AML-193 (cell line): ENCODE data around the gene DNAH3.
A peak's percentile ranks its signal among the peaks of the same experiment; 100 is the strongest.
"Not testable (repeated sequence)": the region's sequence is repeated elsewhere in the genome, so short reads cannot be mapped to it uniquely, and the experiment has no call there.

Experiments used
- DNase-seq, 2 experiments: peaks; one replicate each; lab custom pipeline; 2025; lab: John Stamatoyannopoulos, UW

Gene DNAH3

GRCh38 chr16:21150375-21151001, at the start of gene DNAH3:
TSS of gene DNAH3 (minus strand) at chr16:21150846. CDS start at chr16:21150319, 527 bp downstream.
- peak in 1 of 2 experiments; percentile 8 for DNase-seq

GRCh38 chr16:21199607-21200218, 49.1 kb upstream of the DNAH3 start:
- no peak for DNase-seq

- DNase-seq: no peak
Measured at GRCh38 chr16:21197621-21198020, 47.0 kb upstream of the DNAH3 start.

GRCh38 chr16:21197112-21197511, 46.5 kb upstream of the DNAH3 start:
- peak in 1 of 2 experiments; percentile 12 for DNase-seq

- DNase-seq: not testable (repeated sequence)
Measured at GRCh38 chr16:21195330-21195729, 44.7 kb upstream of the DNAH3 start.

GRCh38 chr16:21194771-21195301, 44.2 kb upstream of the DNAH3 start:
- DNase-seq: no peak

GRCh38 chr16:21192991-21193390, 42.3 kb upstream of the DNAH3 start:
- DNase-seq: no peak

- no peak for DNase-seq
Measured at GRCh38 chr16:21190599-21190998, 40.0 kb upstream of the DNAH3 start.

- no peak for DNase-seq
Measured at GRCh38 chr16:21190013-21190412, 39.4 kb upstream of the DNAH3 start.

GRCh38 chr16:21189311-21189710, 38.7 kb upstream of the DNAH3 start:
- no peak for DNase-seq

- DNase-seq: no peak
Measured at GRCh38 chr16:21186326-21186691, 35.7 kb upstream of the DNAH3 start.

GRCh38 chr16:21185659-21186325, 35.1 kb upstream of the DNAH3 start:
- no peak for DNase-seq

GRCh38 chr16:21184834-21185233, 34.2 kb upstream of the DNAH3 start:
- no peak for DNase-seq

GRCh38 chr16:21183995-21184394, 33.3 kb upstream of the DNAH3 start:
- no peak for DNase-seq

GRCh38 chr16:21179983-21180365, 29.3 kb upstream of the DNAH3 start:
- no peak for DNase-seq

- DNase-seq: no peak
Measured at GRCh38 chr16:21179126-21179982, 28.7 kb upstream of the DNAH3 start.

GRCh38 chr16:21175397-21175796, 24.8 kb upstream of the DNAH3 start:
- no peak for DNase-seq

GRCh38 chr16:21172650-21173049, 22.0 kb upstream of the DNAH3 start:
- no peak for DNase-seq

GRCh38 chr16:21170116-21170515, 19.5 kb upstream of the DNAH3 start:
- DNase-seq: not testable (repeated sequence)

GRCh38 chr16:21169249-21169981, 18.8 kb upstream of the DNAH3 start:
- no peak for DNase-seq

- DNase-seq: no peak
Measured at GRCh38 chr16:21167929-21168602, 17.4 kb upstream of the DNAH3 start.
